Ovary (tissue), 9 donors: ENCODE data around the gene NAA80. TPM values are rescaled to one million over a fixed set of nuclear protein-coding genes. Genes with fewer than 3 reads are reported as not detected.
"Not testable (repeated sequence)": the region's sequence is repeated elsewhere in the genome, so short reads cannot be mapped to it uniquely, and the experiment has no call there.

ENCODE experiments used
- DNase-seq, 5 donors: peaks; one replicate each; pipeline ENCODE4 v3.0.0-alpha.2; 2019 to 2020
- H3K27ac ChIP-seq, 2 donors: fragments of 200-600 bp; one replicate each; pipeline versions ENCODE4 v1.5.1 to v1.8.0; 2019 to 2022
- H3K27me3 ChIP-seq: fragments of 200-600 bp; one replicate; pipeline ENCODE4 v1.8.0; 2022
- H3K36me3 ChIP-seq: fragments of 200-600 bp; sonication (generic); one replicate; pipeline ENCODE4 v1.5.1; 2019
- H3K4me1 ChIP-seq: one replicate; pipeline ENCODE4 v1.8.1; 2013; ENCODE audit warnings: mild to moderate bottlenecking, moderate library complexity; ENCODE audit not compliant: insufficient read depth
- H3K4me3 ChIP-seq: fragments of 200-600 bp; sonication (generic); one replicate; pipeline ENCODE4 v1.5.1; 2017
- H3K9me3 ChIP-seq, 2 donors: fragments of 200-600 bp in 1 of 2; sonication (generic) in 1 of 2; one replicate each; pipeline versions ENCODE4 v1.5.1 to v1.8.1; 2013 to 2019; ENCODE audit warnings: mild to moderate bottlenecking in 1 of 2, moderate library complexity in 1 of 2
- CTCF ChIP-seq, 3 donors: fragments of 450-650 bp in 2 of 3; fragments of 200-600 bp in 1 of 3; IDR thresholded peaks; one replicate each; pipeline versions ENCODE4 v1.5.1 to v1.8.0; 2016 to 2022; ENCODE audit warnings: antibody characterized with exemption in 3 of 3, mild to moderate bottlenecking in 1 of 3
- EP300 ChIP-seq: sonication (generic); formaldehyde crosslinking; IDR thresholded peaks from one replicate; pipeline ENCODE4 v1.6.1; 2017; ENCODE audit warnings: antibody characterized with exemption
- POLR2A ChIP-seq: fragments of 450-650 bp; IDR thresholded peaks from one replicate; pipeline ENCODE4 v1.6.1; 2017; ENCODE audit warnings: antibody characterized with exemption, mild to moderate bottlenecking, moderate library complexity
- WGBS, 3 donors: extraction: QIAGEN DNeasy Blood & Tissue Kit in 1 of 3; methylation state at CpG; one replicate each; pipeline versions ENCODE4 v1.1.5 to v1.1.7; 2013 to 2017; 5-methylcytosine and 5-hydroxymethylcytosine counted together
- intact Hi-C, 4 donors: fragments of 100-400 bp; cut with DNase I; formaldehyde crosslinking; loops; one replicate each; pipeline versions ENCODE4 v1.11.0 to v1.15.1; 2022 to 2023
- polyA plus RNA-seq, 2 donors: library from polyadenylated mRNA; stranded (reverse); fragments of 200-250 nt in 1 of 2; fragments of 350-450 nt in 1 of 2; fragmentation: Illumina TruSeq in 1 of 2; extraction: RNeasy Lipid Tissue Mini Kit (QIAGEN cat#74804) in 1 of 2; gene quantifications; one replicate each; pipeline ENCODE4 v1.2.3, GENCODE V29; 2013 to 2014
- total RNA-seq, 7 donors: library from RNA; depleted of rRNA in 2 of 7; stranded (reverse); fragments of >200 nt in 2 of 7; fragmentation: NEBNext Ultra II Directional in 3 of 7; extraction: Animal tissue kit (Norgen Biotek cat#: 25700) in 3 of 7; gene quantifications; one replicate each; pipeline versions ENCODE4 v1.1.0 to v1.2.4, GENCODE V29; 2016 to 2023
- donor health status: DM: no; HTN: no; CAD: no; lungs with moderate emphysema.
- donor health status: DM: no; HTN: no; CAD: no.
- donor health status: Bipolar disorder and iron deficiency.
- donor health status: DM: yes; HTN: yes; CAD: no.
- donor health status: DM: no; HTN: no; CAD: no.
- donor health status: DM: yes; HTN: yes; CAD: no.

The NAA80 gene
- total and polyA plus RNA-seq, 9 donors: 2.6 to 15.7 (median 11.5) TPM

- Histone ChIP-seq H3K36me3 (no peaks in the 10 kb centered on the region), H3K9me3 (no peaks in the 10 kb centered on the region), H3K27ac (no peak overlapping the region), H3K4me3 (no peak overlapping the region), H3K27me3 (no peaks in the 10 kb centered on the region), H3K4me1 (peaks cover 22% of the 10 kb centered on the region)
- 77 to 83% (median 77%) methylated on average over 9 to 11 of the region's 11 CpGs for WGBS, 3 donors
- DNase-seq: no peak
- TF ChIP-seq EP300 (no peak), CTCF (IDR thresholded peaks at IDR 0.05) (no peak), POLR2A (no peak)
- intact Hi-C loops: no loop called here
Observed at GRCh38 chr3:50318163-50318562, 19.0 kb upstream of the NAA80 start.

GRCh38 chr3:50317300-50317699 lies 18.1 kb upstream of the NAA80 start:
- DNase-seq: no peak
- H3K27me3 ChIP-seq: no peaks in the 10 kb centered on the region
- TF ChIP-seq POLR2A (no peak), EP300 (no peak)
- intact Hi-C loops: no loop called here
- WGBS, 3 donors: 52 to 61% (median 56%) methylated on average over 6 of the region's 6 CpGs
- H3K4me1 ChIP-seq: peaks cover 18% of the 10 kb centered on the region
- no peaks in the 10 kb centered on the region for H3K9me3 ChIP-seq
- no peaks in the 10 kb centered on the region for H3K36me3 ChIP-seq
- H3K4me3 ChIP-seq: no peak overlapping the region
- no peak overlapping the region for H3K27ac ChIP-seq

GRCh38 chr3:50316657-50317242 lies 17.5 kb upstream of the NAA80 start:
- Histone ChIP-seq H3K36me3 (no peaks in the 10 kb centered on the region), H3K4me1 (peaks cover 18% of the 10 kb centered on the region), H3K4me3 (no peak overlapping the region), H3K27ac (no peak overlapping the region), H3K27me3 (no peaks in the 10 kb centered on the region), H3K9me3 (no peaks in the 10 kb centered on the region)
- no peak for DNase-seq
- intact Hi-C loops: no loop called here
- WGBS, 3 donors: 58 to 61% (median 60%) methylated on average over 9 of the region's 9 CpGs
- no peak for TF ChIP-seq POLR2A
- no peak for TF ChIP-seq CTCF (IDR thresholded peaks at IDR 0.05)
- no peak for TF ChIP-seq EP300

GRCh38 chr3:50314816-50315215 lies 15.6 kb upstream of the NAA80 start:
- no peak for DNase-seq
- WGBS, 3 donors: 94 to 98% (median 97%) methylated on average over 4 of the region's 4 CpGs
- H3K27me3 ChIP-seq: no peaks in the 10 kb centered on the region
- TF ChIP-seq CTCF (IDR thresholded peaks at IDR 0.05): no peak
- peaks cover 10% of the 10 kb centered on the region for H3K4me1 ChIP-seq
- no peak overlapping the region for H3K4me3 ChIP-seq
- intact Hi-C loops: no loop called here
- no peaks in the 10 kb centered on the region for H3K9me3 ChIP-seq
- no peaks in the 10 kb centered on the region for H3K36me3 ChIP-seq
- H3K27ac ChIP-seq: no peak overlapping the region

- TF ChIP-seq EP300 (no peak), CTCF (IDR thresholded peaks at IDR 0.05) (no peak), POLR2A (no peak)
- H3K27ac ChIP-seq: no peak overlapping the region
- no peaks in the 10 kb centered on the region for H3K9me3 ChIP-seq
- no peak overlapping the region for H3K4me3 ChIP-seq
- intact Hi-C loops: no loop called here
- no peak for DNase-seq
- H3K27me3 ChIP-seq: no peaks in the 10 kb centered on the region
- 79 to 82% (median 81%) methylated on average over 3 of the region's 3 CpGs for WGBS, 3 donors
- peaks cover 5% of the 10 kb centered on the region for H3K4me1 ChIP-seq
- no peaks in the 10 kb centered on the region for H3K36me3 ChIP-seq
Observed at GRCh38 chr3:50314342-50314741, 15.1 kb upstream of the NAA80 start.

GRCh38 chr3:50312041-50312440 lies 12.8 kb upstream of the NAA80 start:
- H3K27ac ChIP-seq, intact Hi-C loops, H3K36me3 ChIP-seq, H3K27me3 ChIP-seq, H3K9me3 ChIP-seq, H3K4me1 ChIP-seq, DNase-seq, H3K4me3 ChIP-seq: not testable (repeated sequence)
- 92 to 100% (median 94%) methylated on average over 1 to 32 of the region's 32 CpGs for WGBS, 3 donors
